GM19397 (cell line): ENCODE results near the gene RBM20.
"Not testable (repeated sequence)": the region's sequence is repeated elsewhere in the genome, so short reads cannot be mapped to it uniquely, and the experiment has no call there.

Experiments
- ATAC-seq: cut with Tn5 transposase; IDR thresholded peaks from one replicate; pipeline ENCODE4 v1.9.1; 2021; ENCODE audit warnings: mild to moderate bottlenecking, moderate library complexity; ENCODE audit not compliant: unreplicated experiment

RBM20 gene

GRCh38 chr10:110700947-110701616 is 56.9 kb downstream of the RBM20 start:
- ATAC-seq, result no peak

GRCh38 chr10:110701617-110701971 is 57.5 kb downstream of the RBM20 start:
- no peak for ATAC-seq

- no peak for ATAC-seq
Observed at GRCh38 chr10:110704070-110704469, 59.9 kb downstream of the RBM20 start.

GRCh38 chr10:110704906-110705476 is 60.9 kb downstream of the RBM20 start:
- no peak for ATAC-seq

GRCh38 chr10:110705596-110705995 is 61.5 kb downstream of the RBM20 start:
- ATAC-seq, result not testable (repeated sequence)

- no peak for ATAC-seq
Observed at GRCh38 chr10:110706690-110707098, 62.6 kb downstream of the RBM20 start.

GRCh38 chr10:110708776-110709443 is 64.8 kb downstream of the RBM20 start:
- no peak for ATAC-seq

- ATAC-seq, result no peak
Observed at GRCh38 chr10:110709444-110709828, 65.3 kb downstream of the RBM20 start.

- ATAC-seq, result no peak
Observed at GRCh38 chr10:110709964-110710587, 65.9 kb downstream of the RBM20 start.

- no peak for ATAC-seq
Observed at GRCh38 chr10:110710621-110711020, 66.5 kb downstream of the RBM20 start.

DNA sequence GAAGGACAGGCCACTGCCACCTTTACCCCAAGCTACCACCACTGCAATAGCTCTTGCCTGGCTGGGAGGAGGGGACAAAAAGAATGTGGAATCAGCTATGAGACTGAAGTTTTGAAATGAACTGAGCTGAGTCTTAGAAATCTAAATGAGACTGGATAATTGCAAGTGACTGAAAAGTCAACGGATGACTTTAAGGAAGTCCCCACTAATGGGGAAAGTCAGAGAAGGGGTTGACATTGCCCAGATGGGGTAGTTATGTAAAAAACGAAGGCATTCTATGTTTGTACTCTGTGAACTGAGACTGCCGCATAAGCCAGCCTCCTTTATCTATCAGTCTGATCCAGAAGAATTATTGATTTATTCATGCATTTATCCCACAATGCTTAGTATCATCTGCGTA is 67.2 kb downstream of the RBM20 start:
- ATAC-seq, result no peak

- no peak for ATAC-seq
Observed at GRCh38 chr10:110714356-110714755, 70.2 kb downstream of the RBM20 start.

- ATAC-seq, result no peak
Observed at GRCh38 chr10:110717781-110718589, 73.8 kb downstream of the RBM20 start.

GRCh38 chr10:110721406-110722038 is 77.4 kb downstream of the RBM20 start:
- no peak for ATAC-seq

DNA sequence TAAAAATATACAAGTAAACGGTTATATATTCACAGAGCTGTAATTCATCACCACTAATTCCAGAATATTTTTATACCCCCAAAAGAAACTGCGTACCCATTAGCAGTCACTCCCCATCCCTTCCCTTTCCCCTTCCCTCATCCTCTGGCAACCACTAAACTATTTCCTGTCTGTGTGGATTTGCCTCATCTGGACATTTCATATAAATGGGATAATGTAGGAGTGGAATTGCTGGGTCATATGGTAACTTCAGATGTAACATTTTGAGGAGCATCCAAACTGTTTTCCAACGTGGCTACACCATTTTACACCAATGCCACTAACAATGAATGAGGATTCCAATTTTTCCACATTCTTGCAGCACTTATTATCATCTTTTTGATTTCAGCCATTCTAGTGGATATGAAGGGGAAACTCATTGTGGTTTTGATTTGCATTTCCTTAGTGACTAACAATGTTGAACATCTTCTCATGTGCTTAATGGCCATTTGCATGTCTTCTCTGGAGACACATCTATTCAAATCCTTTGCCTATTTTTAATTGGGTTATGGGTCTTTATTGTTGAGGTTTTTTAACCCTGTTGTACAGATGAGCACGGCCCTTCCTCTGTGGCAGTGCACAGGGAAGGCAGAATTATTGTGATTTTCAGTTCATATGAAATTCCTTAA is 79.2 kb downstream of the RBM20 start:
- no peak for ATAC-seq

GRCh38 chr10:110724116-110724921 is 80.2 kb downstream of the RBM20 start:
- peak; percentile 48 for ATAC-seq

GRCh38 chr10:110724937-110725336 is 80.8 kb downstream of the RBM20 start:
- no peak for ATAC-seq

- no peak for ATAC-seq
Observed at GRCh38 chr10:110725801-110726630, 81.9 kb downstream of the RBM20 start.
